ENCODE measurements around the gene TDRD9.

TDRD9 gene

DNA sequence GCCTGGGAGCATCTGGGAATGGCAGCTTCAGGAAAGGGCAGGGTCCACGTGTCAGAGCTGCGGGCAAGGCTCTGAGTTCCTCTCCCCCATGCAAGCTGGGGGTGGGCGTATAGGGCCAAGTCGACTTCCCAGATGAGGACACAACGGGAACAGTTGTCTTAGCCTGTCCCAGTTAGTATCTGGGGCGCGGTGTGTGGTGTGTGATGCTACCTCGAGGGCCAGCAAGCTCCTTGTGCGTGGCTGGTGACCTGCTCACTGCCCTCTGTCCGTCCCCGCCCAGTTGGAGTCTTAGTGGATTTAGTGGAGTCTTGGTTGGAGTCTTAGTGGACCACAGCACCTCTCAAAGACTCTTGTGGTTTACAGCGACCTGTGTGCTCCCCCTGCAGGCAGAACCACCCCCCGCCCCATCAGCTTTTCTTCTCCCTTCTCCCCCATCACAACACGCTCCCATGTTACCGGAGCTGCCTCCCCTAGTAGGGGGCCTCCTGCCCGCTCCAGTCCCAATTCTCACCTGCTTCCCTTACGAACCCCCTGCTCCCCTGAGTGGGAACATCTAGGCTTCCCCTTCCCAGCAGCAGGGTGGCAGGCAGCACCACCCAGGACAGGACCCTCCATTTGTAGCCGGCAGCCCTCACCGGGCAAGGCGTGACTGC is 165.9 kb downstream of the TDRD9 start:
- DNase-seq = no peak

- DNase-seq = peak in 1 of 2 experiments; percentile 64
Observed at GRCh38 chr14:104094709-104095425, 166.6 kb downstream of the TDRD9 start.

GRCh38 chr14:104095426-104096310 is 167.4 kb downstream of the TDRD9 start:
- no peak for DNase-seq

DNA sequence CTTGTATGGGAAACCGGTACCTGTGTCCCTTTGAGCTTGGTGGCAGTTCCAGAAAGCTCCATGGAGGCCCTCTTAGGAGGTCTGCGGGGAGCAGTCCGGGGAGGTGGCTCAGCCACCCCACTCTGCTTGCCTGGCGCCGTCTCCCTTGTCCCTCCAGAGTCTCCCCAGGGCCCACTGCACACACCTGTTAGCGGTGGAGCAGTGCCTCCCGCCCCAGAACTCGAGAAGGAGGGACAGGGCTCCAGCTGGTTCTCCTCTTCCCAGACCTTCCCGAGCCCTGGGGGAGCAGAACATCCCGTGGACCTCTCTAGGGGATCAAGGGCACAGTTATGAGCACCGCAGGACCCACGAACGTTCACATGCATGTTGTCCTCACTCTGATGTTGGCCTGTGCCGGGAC is 168.1 kb downstream of the TDRD9 start:
- DNase-seq = no peak

DNA sequence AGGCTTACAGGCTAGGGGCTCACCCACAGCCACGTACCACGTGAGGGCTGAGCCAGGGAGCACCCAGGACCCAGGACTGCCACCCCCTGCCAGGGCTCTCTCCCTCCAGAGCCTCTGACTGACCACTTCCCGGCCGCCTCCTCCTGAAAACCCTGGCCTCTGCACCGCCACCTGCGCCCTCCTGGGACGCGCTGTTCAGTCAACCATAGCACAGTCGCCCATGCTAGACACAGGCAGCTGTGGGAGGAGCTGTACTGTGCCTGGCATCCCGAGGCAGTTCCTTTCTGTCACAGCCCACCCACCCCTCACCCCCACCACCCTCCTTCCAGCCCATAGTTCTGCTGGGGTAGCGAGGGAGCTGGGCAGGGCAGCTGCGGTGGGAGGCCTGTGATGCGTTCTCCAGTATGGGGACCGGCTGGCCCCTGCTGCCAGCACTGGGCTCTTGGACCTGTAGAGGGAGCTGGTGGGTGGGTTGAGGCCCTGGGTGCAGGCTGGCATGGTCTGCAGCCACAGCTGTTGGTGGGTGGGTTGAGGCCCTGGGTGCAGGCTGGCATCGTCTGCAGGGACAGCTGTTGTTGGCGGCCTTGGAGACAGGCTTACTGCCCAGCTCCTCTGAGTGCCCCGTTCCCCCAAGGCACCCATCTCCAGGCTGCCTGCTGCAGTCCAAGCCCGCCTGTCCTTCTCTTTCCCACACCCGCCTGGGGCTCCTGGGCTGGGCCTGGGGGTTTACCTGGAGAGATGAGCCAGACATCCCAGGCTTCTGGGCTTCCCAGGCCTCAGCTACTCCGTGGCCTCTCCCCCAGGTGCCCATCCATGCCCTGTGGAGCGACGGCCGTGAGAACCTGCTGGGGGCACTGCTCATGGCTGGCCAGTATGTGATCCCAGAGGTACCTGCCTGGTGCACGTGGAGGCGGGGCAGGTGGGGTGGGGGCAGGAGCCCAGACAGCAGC is 168.8 kb downstream of the TDRD9 start:
- no peak for DNase-seq

DNA sequence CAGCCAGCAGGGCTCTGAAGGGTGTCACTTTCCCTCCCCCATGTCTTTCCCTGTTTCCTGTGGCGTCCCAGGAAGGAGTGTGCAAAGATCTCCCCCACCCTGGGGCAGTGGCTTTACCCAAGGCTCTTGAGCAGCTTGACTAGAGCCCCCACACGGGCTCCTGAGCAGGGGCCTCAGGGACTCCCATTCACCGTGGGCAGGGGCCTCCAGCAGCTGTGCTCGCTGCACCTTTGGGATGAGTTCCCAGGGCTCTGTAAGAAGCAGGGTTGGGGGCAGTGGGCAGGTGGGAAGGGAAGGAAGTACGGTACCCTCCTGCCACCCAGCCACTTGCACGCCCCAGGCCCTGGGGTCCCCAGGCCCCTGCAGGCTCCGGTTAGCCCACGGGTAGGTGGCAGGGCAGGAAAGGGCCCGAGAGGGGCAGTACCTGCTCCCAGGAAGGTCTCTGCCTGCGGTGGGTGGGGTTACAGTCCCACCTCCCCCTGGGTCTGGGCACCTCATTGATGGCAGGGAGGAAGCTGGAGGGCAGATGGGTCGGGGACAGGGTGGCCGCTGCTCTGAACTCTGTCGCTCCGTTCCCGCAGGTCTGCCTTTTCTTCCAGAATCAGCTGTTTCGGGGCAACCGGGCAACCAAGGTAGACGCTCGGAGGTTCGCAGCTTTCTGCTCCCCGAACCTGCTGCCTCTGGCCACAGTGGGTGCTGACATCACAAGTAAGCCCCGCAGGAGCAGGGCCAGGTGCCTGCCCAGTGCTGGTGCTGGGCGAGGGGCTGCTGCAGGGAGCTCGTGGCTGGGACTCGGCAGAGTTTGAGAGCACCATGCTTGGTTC is 170.2 kb downstream of the TDRD9 start:
- no peak for DNase-seq

- no peak for DNase-seq
Observed at GRCh38 chr14:104099096-104100041, 171.1 kb downstream of the TDRD9 start.

DNA sequence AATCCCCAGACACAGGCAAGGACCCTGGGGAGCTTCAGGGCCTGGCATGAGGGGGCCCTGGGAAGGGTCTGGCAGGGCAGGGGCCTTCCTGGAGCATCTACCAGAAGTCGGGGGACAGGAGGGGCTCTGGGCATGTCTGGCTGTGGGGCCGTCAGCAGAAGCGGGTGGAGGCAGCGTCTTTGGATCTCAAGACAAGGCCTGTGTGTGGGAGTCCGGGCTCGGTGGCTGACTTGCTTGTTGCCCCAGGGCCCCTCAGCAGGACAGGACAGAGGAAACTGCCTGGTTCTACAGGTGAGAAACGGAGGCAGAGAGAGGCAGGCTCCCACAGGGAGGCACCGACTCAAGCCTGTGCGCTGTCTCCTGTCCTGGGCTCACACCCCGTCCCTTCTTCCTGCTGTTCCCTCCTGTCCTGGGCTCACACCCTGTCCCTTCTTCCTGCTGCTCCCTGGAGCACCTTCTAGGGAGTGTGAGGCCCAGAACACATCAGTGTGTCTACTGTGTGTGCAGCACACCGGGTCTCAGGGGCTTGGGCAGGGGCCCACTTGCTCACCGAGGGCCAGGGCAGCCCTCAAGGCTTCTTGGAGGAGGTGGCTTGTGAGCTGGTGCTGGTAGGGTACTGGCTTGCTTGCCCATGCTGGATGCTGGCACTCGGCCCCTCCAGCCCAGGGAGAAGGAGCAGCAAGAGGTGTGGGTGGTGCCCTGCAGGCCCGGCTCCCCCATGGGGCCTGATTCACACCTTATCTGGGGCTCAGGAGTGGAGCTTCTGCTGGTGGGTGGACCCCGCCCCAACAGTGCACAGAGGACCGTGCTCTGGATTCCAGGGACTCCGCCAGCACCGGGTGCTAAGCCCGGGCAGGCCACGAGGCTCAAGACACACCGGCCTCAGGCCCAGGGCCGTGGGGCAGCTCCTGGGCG is 172.2 kb downstream of the TDRD9 start:
- DNase-seq = no peak

DNA sequence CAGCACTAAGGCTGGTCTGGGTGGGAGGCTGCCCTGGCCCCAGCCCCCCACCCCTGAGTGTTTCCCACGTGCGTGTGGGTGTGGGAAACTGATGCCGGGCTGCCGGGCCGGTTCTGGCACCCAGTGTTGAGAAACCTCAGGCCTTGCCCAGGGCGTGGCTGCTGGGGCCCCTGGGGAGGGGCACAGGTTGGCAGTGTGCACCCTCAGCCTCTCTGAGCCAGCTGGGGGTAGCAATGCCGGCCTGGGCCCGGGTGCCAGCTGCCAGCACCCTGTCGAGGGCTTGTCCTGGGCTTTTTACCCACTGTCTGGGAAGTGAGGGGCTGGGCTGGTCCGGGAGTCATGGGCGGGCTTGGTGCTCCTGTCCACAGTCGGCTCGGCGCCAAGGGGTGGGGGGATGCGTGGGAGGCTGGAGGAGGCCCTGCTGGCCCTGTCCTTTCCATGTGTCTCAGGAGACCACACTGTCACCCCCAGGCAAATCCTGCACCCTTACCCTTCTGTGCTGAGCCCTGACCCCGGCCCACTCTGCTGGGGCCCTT is 172.9 kb downstream of the TDRD9 start:
- DNase-seq = no peak

DNA sequence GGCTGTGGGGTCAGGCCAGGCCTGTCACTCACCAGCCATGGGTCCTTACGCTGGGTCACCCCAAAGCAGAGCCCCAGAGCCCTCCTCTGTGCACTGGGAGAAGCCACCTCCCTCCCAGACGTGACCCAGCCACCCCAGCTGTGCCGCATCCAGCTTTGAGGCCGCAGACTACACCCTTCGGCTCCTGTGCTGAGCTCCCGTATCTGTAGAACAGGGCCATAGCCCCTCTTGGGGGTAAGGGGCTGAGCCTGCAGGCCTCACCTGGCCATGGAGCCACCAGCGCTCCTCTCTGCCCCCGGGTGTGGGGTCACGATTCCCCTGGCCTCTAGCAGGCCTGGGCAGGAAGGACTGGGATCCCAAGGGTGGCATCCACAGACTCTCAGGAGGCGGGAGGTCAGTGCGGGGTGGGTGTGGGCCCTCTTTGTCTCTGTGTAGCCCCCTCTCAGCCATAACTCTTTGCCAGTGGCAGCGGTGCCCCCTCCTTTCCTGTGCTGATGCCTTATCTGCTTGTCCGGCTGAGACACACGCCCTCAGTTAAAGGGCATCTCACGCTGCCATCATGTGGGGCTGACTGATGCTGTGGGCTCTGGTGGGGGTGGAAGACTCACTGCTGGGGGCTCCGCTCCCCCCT is 173.5 kb downstream of the TDRD9 start:
- no peak for DNase-seq
